Activated naive CD4-positive, alpha-beta T cell treated with anti-CD3 and anti-CD28 coated beads, Interleukin-2, amount 10 ng/mL, durations not matched to agents 7 days and 5 days (primary cell): Measurements from ENCODE around the gene RDH5.

Experiments
- CTCF ChIA-PET: fragments of 350-600 bp; sonication (Branson Sonifier 250); formaldehyde crosslinking; loops from one replicate; lab custom pipeline; 2021; ENCODE audit warnings: antibody characterized with exemption; lab: Charles Lee
- DNase-seq: peaks from one replicate; pipeline ENCODE4 v3.0.0-alpha.2; 2020
- H3K27ac Mint-ChIP-seq: one replicate; pipeline ENCODE4 v1.8.0; 2021; ENCODE audit warnings: mild to moderate bottlenecking, moderate library complexity, mixed read lengths
- H3K27me3 Mint-ChIP-seq: one replicate; pipeline ENCODE4 v1.8.0; 2021; ENCODE audit warnings: mild to moderate bottlenecking, mixed read lengths
- H3K36me3 Mint-ChIP-seq: one replicate; pipeline ENCODE4 v1.8.0; 2021; ENCODE audit warnings: mixed read lengths
- H3K4me1 Mint-ChIP-seq: one replicate; pipeline ENCODE4 v1.8.0; 2021; ENCODE audit warnings: mixed read lengths
- H3K4me3 Mint-ChIP-seq: one replicate; pipeline ENCODE4 v1.8.0; 2021; ENCODE audit warnings: mild to moderate bottlenecking, moderate library complexity, mixed read lengths
- H3K9me3 Mint-ChIP-seq: one replicate; pipeline ENCODE4 v1.8.0; 2021; ENCODE audit warnings: mixed read lengths

RDH5 gene

DNA sequence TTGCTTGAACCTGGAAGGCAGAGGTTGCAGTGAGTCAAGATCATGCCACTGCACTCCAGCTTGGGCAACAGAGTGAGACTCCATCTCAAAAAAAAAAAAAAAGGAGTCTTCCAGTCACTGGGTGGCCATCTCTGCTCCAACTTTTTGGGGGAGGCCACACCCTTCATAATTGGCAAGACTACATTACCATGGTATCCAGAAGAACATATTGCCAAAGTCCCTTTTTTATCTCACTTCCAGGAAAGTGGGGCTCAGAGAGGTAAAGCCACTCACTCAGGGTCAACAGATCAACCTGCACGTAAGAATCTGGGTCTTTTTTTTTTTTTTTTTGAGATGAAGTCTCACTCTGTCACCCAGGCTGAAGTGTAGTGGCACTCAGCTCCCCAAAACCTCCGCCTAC lies 13.7 kb downstream of the RDH5 start:
- Mint-ChIP-seq H3K4me1 (peaks cover 40% of the 10 kb centered on the region), H3K9me3 (no peaks in the 10 kb centered on the region), H3K27me3 (no peaks in the 10 kb centered on the region), H3K4me3 (no peak overlapping the region), H3K36me3 (no peaks in the 10 kb centered on the region), H3K27ac (no peak overlapping the region)
- no peak for DNase-seq
- CTCF ChIA-PET, result interaction anchor here (0.6 to 8.6 kb wide), 3 partner anchors 13 to 452 kb away, joined by 3 to 166 read pairs (median 3); partner anchors contain the start of genes BLOC1S1 and RDH5

DNA sequence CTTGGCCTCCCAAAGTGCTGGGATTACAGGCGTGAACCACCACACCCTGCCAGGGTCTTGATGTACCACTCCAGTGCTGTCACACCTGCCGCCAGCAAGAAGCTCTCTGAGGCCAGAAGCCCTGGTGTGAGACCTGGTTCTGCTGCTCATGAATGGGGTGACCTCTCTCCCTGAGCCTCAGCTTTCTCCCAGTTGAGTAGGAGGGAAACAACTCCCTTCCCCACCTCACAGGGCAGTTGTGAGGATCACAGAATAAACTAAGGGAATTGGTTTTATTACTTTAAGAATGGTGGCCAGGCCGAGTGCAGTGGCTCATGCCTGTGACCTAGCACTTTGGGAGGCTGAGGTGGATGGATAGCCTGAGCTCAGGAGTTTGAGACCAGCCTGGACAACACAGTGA lies 14.4 kb downstream of the RDH5 start:
- no peak for DNase-seq
- CTCF ChIA-PET, result interaction anchor here (0.9 to 8.6 kb wide), 2 partner anchors 14 to 78 kb away, joined by 3 to 166 read pairs; partner anchors contain the start of genes BLOC1S1 and RDH5
- no peaks in the 10 kb centered on the region for H3K9me3 Mint-ChIP-seq
- H3K4me3 Mint-ChIP-seq, result no peak overlapping the region
- H3K27ac Mint-ChIP-seq, result no peak overlapping the region
- no peaks in the 10 kb centered on the region for H3K36me3 Mint-ChIP-seq
- peaks cover 38% of the 10 kb centered on the region for H3K4me1 Mint-ChIP-seq
- H3K27me3 Mint-ChIP-seq, result peaks cover 1% of the 10 kb centered on the region

DNA sequence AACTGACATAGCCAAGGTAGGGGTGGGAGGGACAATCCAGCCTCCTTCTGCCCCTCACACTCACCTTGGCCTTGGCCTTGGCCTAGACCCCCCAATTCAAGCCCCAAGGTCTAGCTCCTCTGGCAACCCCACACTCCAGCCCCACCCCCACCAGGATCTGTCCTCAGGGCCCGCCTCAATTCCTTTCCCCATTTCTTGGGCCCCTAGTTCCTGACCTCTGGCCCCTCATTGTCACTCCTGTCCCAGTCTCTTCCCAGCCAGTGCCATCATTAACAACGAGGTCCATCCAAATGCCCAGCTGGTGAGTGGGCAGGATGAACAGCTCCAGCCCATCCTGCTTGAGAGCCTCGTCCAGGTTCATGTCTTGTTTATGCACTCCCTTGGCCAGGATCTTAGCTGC lies 15.9 kb downstream of the RDH5 start:
- peaks cover 14% of the 10 kb centered on the region for H3K27me3 Mint-ChIP-seq
- DNase-seq, result no peak
- no peaks in the 10 kb centered on the region for H3K36me3 Mint-ChIP-seq
- no peaks in the 10 kb centered on the region for H3K9me3 Mint-ChIP-seq
- no peak overlapping the region for H3K4me3 Mint-ChIP-seq
- peaks cover 30% of the 10 kb centered on the region for H3K4me1 Mint-ChIP-seq
- peak overlapping the region; percentile 58 for H3K27ac Mint-ChIP-seq
- CTCF ChIA-PET, result interaction anchor here (2.1 to 8.6 kb wide), 3 partner anchors 12 to 90 kb away, joined by 7 to 166 read pairs (median 18); partner anchors contain the start of genes BLOC1S1 and RDH5

DNA sequence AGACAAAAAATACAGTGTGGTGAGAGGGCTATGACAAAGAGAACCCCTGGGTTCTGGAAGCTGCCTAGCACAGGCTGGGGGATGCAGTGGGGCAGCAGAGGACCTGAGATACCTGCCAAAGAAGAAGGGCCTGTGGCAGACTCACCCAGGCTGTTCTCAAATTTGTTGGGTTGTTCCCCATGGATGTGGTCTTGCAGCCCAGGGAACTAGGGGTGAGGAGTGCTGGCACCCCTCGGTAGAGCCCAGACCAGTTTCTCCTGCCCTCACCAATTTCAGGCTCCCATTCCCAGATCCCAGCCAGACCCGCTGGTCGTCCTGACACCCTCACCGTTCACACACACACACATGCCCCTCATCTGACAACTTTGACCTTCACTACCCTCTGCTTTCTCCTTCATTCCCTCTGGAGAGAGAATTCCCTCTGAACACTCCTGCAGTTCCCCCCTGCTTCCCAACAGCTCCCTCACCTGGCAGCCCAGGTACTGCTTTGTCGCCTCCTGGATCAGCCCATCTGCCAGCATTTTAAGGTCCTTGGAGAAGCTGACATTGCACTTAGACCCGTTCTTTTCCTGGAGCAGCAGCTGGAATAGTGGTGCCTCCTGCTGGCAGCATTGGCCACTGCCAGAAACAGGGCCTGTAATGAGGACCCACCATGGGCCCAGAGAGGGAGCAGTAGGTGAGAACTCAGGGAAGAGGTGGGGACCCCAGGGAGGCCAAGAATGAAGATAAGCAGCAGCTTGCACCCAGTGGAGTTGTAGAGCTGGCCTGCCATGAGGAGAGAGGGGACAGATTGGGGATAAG lies 16.8 kb downstream of the RDH5 start:
- H3K4me1 Mint-ChIP-seq, result peaks cover 34% of the 10 kb centered on the region
- H3K27ac Mint-ChIP-seq, result peak overlapping the region; percentile 67
- H3K9me3 Mint-ChIP-seq, result no peaks in the 10 kb centered on the region
- DNase-seq, result peak; percentile 78
- peaks cover 22% of the 10 kb centered on the region for H3K27me3 Mint-ChIP-seq
- no peaks in the 10 kb centered on the region for H3K36me3 Mint-ChIP-seq
- CTCF ChIA-PET, result interaction anchor here (0.6 to 8.6 kb wide), 17 partner anchors 7 to 304 kb away, joined by 3 to 166 read pairs (median 7); partner anchors contain the start of genes BLOC1S1, CD63 and RDH5
- peak overlapping the region; percentile 73 for H3K4me3 Mint-ChIP-seq

DNA sequence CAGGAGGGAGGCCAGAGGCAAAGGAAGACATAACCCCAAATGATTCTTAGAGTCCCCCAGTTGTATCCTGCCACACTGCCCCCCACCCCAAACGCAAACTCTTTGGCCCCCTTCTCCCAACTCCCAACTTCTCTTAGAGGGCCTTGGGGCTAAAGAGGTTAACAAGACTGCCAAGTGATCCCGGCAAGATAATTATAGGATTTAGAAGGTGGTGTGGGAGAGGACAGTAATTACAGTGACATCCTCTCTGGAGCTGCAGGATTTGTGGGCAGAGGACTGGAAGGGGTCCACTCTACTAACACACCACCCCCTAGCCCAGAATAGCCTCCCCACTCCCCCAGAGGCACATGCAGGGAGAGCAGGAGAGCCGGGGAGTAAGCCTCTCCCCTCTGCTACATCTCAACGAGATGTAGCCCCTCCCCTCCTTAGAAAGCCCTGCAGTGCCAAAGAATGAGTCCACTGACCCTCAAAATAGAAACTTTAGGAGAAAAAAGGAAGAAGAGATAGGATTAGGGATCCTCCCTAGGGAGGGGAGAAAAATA lies 17.5 kb downstream of the RDH5 start:
- no peak for DNase-seq
- peak overlapping the region; percentile 67 for H3K27ac Mint-ChIP-seq
- peaks cover 28% of the 10 kb centered on the region for H3K27me3 Mint-ChIP-seq
- CTCF ChIA-PET, result interaction anchor here (0.6 to 8.6 kb wide), 39 partner anchors 8 to 468 kb away, joined by 3 to 166 read pairs (median 6); partner anchors contain the start of genes BLOC1S1, CD63, ESYT1 and ORMDL2
- peak overlapping the region; percentile 73 for H3K4me3 Mint-ChIP-seq
- peaks cover 38% of the 10 kb centered on the region for H3K4me1 Mint-ChIP-seq
- no peaks in the 10 kb centered on the region for H3K36me3 Mint-ChIP-seq
- H3K9me3 Mint-ChIP-seq, result no peaks in the 10 kb centered on the region

DNA sequence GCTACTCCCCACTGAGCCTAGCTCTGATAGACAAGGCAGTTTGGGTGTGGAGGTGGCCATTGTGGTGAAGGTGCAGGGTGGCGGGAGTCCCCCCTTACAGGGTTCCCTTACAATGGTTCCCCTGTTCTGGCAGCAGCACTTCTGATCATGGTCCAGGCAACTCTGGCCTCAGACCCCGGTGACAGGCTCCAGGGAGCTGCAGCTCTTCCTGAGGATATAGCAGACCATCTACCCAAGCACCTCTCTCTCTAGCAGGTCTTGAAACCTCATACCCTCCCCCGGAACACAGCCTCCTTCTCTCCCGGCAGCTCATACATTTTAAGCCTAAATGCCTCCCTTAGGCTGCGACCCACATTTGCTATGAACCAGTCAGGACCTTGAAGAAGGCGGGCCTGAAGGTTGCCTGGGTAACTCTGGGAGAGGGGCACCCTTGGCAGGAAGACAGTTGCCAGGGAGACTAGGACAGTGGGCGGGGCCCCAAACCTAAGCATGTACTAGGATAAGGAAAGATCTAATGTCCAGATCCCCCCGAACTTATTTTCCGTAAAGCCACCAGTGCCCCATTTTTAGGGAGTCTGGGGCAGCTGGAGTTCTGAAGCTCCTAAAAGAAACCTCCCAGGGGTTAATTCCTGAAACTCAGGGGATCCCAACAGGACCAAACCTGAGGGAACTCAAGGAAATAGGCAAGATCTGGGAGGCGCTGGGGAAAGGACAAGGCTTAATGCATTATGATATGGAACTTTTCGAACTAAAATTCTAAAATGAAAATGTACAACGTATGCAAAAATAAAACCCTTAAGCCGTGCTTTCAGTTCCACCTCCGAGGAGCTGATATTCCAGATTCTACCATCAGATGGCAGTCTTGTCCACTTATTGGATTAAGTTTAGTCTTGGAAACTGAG lies 18.2 kb downstream of the RDH5 start:
- CTCF ChIA-PET, result interaction anchor here (0.6 to 8.6 kb wide), 52 partner anchors 9 to 726 kb away, joined by 3 to 166 read pairs (median 5); partner anchors contain the start of genes BLOC1S1, CD63, ESYT1 and ORMDL2
- Mint-ChIP-seq H3K36me3 (no peaks in the 10 kb centered on the region), H3K27me3 (peaks cover 32% of the 10 kb centered on the region), H3K4me3 (peak overlapping the region; percentile 73), H3K4me1 (peaks cover 41% of the 10 kb centered on the region), H3K9me3 (no peaks in the 10 kb centered on the region), H3K27ac (peak overlapping the region; percentile 78)
- peak; percentile 90 for DNase-seq

DNA sequence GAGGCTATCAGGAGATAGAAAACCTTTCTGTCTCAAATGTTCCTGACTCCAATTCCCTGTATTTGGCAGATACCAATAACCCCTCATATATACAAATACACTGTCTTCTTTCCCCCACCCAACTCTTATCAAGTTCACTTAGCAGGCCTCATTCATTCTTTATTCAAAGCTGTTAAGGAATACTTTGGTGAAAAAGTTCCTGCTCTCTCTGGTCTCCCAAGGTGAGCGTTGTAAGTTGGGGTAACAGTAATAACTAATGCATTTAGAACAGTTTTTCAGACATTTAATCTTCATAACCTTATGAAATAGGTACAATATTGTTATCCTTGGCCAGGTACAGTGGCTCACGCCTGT lies 18.8 kb downstream of the RDH5 start:
- peaks cover 47% of the 10 kb centered on the region for H3K4me1 Mint-ChIP-seq
- H3K27ac Mint-ChIP-seq, result no peak overlapping the region
- no peaks in the 10 kb centered on the region for H3K9me3 Mint-ChIP-seq
- H3K36me3 Mint-ChIP-seq, result no peaks in the 10 kb centered on the region
- peaks cover 39% of the 10 kb centered on the region for H3K27me3 Mint-ChIP-seq
- DNase-seq, result no peak
- peak overlapping the region; percentile 73 for H3K4me3 Mint-ChIP-seq
- CTCF ChIA-PET, result interaction anchor here (0.6 to 8.6 kb wide), 43 partner anchors 9 to 725 kb away, joined by 3 to 166 read pairs (median 5); partner anchors contain the start of genes BLOC1S1, CD63, ORMDL2 and PA2G4

DNA sequence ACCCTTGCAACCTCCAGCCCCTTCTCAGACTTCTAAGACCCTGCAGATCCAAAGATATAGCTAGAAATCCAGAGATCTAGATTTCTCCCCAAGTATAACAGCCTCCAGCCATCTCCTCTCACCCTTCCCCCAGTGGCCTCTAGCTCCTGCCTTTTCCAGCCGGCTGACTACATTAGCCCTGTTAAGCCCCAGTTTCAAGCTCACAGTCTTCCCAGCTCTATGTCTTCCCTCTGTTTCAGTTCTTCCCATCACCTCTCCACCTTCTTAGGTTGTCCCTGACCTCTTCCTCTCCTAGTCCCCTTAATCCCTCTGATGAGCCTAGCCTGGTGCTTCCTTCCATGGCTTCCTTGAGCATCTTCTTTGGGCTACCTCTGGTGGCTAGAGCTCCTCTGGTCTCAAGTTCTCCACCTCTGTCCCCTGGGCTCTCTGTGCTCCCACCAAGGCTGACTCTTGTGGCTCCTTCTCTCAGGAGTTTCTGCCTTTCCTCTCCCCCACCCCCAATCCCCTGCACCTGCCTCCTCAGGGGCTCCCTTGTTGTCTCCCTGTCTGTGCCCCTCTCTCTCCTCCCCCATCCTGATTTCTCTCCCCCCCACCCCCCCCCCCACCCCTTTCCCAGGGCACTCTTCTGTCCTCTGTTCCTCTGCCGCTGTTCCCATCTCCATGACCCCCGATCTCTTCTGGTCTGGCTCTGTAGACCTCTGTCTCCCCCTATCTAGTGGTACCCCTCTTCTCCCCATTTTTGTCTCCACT lies 21.9 kb downstream of the RDH5 start:
- DNase-seq, result no peak
- H3K4me3 Mint-ChIP-seq, result peak overlapping the region; percentile 81
- peaks cover 3% of the 10 kb centered on the region for H3K36me3 Mint-ChIP-seq
- no peaks in the 10 kb centered on the region for H3K9me3 Mint-ChIP-seq
- H3K4me1 Mint-ChIP-seq, result peaks cover 62% of the 10 kb centered on the region
- no peak overlapping the region for H3K27ac Mint-ChIP-seq
- H3K27me3 Mint-ChIP-seq, result peaks cover 48% of the 10 kb centered on the region
- CTCF ChIA-PET, result interaction anchor here (0.8 to 1.4 kb wide), 4 partner anchors 11 to 198 kb away, joined by 3 to 8 read pairs (median 4); no protein-coding TSS in a partner anchor

DNA sequence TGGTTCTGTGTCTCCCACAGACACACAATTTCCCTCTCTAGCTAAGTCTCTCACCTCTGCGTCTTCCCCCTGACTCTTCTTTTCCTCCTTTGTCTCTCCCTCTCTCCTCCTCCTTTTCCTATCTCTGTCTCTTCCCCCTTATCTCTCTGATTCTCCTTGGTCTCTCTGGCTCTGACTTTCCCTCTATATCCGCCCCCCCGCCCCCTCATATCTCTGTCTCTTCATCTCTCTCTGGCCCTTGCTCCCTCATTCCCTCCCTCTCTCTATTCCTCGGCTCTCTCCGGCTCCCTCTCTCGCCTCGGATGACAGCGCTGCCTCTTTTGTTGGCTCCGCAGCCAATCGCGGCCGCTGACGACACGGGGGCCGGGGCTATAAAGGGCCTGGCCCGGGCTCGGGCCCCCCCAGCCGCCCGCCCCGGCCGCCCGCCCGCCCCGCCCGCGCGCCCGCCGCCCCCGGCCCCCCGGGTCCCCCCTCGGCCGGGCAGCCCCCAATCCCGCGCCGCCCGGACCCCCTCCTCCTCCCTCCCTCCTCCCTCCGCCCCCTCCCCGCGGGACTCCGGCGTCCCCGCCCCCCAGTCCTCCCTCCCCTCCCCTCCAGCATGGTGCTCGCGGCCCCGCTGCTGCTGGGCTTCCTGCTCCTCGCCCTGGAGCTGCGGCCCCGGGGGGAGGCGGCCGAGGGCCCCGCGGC lies 22.7 kb downstream of the RDH5 start, which contains the start of gene GDF11:
TSS of gene GDF11 (plus strand) at position 404 of the 687 bp plus-strand sequence. CDS start at position 599, 195 bp downstream.
- H3K27ac Mint-ChIP-seq, result peak within 1 kb of the TSS; percentile 78
- CTCF ChIA-PET, result interaction anchor here (0.8 to 2.6 kb wide), 8 partner anchors 10 to 197 kb away, joined by 3 to 12 read pairs (median 7); no protein-coding TSS in a partner anchor
- H3K27me3 Mint-ChIP-seq, result peaks cover 48% of the 10 kb centered on the region
- H3K4me1 Mint-ChIP-seq, result peaks cover 54% of the 10 kb centered on the region
- peaks cover 3% of the 10 kb centered on the region for H3K36me3 Mint-ChIP-seq
- peak; percentile 87 for DNase-seq
- H3K4me3 Mint-ChIP-seq, result peak within 1 kb of the TSS; percentile 91
- H3K9me3 Mint-ChIP-seq, result no peaks in the 10 kb centered on the region

DNA sequence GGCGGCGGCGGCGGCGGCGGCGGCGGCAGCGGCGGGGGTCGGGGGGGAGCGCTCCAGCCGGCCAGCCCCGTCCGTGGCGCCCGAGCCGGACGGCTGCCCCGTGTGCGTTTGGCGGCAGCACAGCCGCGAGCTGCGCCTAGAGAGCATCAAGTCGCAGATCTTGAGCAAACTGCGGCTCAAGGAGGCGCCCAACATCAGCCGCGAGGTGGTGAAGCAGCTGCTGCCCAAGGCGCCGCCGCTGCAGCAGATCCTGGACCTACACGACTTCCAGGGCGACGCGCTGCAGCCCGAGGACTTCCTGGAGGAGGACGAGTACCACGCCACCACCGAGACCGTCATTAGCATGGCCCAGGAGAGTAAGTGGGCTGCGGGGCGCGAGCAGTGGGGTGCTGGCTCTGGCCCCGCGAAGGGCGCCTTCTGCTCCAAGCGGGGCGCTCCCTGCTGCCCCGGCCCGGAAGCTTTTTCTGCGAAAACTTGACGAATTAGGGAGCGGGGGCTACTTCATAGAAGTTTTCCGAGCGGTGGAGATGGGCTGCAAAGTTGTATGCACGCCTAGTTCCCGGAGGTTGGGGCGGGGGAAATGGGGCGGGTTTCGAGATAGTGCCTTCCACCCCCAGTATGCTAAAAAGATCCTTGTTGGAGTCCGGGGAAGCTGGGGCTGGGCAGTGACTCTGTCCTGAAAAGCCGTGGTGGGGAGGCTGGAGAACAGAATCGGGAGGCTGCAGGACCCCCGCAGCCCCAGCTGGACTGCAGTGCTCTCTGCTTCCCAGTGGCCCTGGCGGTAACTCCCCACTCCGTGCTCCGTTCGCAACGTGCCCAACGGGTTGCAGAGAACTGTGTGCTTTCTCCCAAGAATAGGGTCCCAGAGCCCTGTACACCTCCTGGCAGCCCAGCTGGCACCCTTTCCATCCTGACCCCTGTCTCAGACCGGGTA lies 23.5 kb downstream of the RDH5 start:
- Mint-ChIP-seq H3K27me3 (peaks cover 48% of the 10 kb centered on the region), H3K4me1 (peaks cover 49% of the 10 kb centered on the region), H3K4me3 (peak overlapping the region; percentile 91), H3K27ac (peak overlapping the region; percentile 78), H3K9me3 (no peaks in the 10 kb centered on the region), H3K36me3 (peaks cover 4% of the 10 kb centered on the region)
- CTCF ChIA-PET, result interaction anchor here (1.0 to 2.6 kb wide), 7 partner anchors 11 to 230 kb away, joined by 3 to 12 read pairs (median 4); partner anchors contain the start of genes BLOC1S1, RAB5B and RDH5
- peak; percentile 67 for DNase-seq

DNA sequence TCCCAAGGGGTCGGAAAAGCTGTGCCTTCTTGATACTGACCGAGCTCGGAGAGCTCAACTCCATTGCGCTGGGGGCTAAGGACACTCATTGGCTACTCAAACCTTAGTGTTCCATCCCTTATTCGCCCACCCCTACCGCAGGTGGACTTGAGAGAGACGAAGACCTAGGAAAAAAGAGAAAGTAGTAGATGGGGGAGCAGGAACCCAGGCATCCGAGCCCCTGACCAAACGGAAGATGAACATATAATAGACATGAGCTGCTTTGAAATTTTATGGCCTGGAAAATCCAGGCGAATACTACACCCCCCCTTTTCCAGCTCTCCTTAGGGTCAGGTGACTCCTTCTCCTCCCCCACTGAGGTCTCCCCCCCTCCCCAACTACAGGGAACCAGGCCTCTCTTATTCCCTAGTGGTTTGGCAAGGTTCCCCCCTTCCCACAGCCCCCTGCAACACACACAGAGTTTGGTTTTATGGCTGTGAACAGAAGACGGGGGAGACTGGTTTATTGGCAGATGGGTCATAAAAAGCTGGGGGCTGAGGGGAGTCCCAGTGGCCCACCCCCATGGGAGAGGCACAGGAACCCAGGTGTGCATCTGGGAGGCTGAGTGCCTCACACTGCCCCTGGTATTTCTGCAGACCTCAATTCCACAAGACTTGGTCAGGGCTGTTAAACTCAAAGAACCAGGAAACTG lies 24.3 kb downstream of the RDH5 start:
- Mint-ChIP-seq H3K27ac (no peak overlapping the region), H3K4me1 (peaks cover 46% of the 10 kb centered on the region), H3K27me3 (peaks cover 48% of the 10 kb centered on the region)

More for the DNA sequence above, 24.3 kb downstream of the RDH5 start:
- CTCF ChIA-PET, result interaction anchor here (1.0 to 2.6 kb wide), 7 partner anchors 10 to 229 kb away, joined by 3 to 12 read pairs (median 4); partner anchors contain the start of genes BLOC1S1, RAB5B and RDH5
- H3K9me3 Mint-ChIP-seq, result no peaks in the 10 kb centered on the region
- H3K36me3 Mint-ChIP-seq, result peaks cover 8% of the 10 kb centered on the region
- no peak for DNase-seq
- peak overlapping the region; percentile 91 for H3K4me3 Mint-ChIP-seq
